Subcutaneous adipose tissue (tissue), 4 donors: ENCODE measurements around the gene TMEM119. TPM values are rescaled to one million over a fixed set of nuclear protein-coding genes. Genes with fewer than 3 reads are reported as not detected.

Experiments used
- CTCF ChIP-seq: fragments of 450-650 bp; IDR thresholded peaks from one replicate; pipeline ENCODE4 v1.5.1; 2016; ENCODE audit warnings: low read depth, mild to moderate bottlenecking, control low read depth, antibody characterized with exemption, moderate library complexity
- total RNA-seq, 4 donors: library from RNA; depleted of rRNA; stranded (reverse); fragments of >200 nt; gene quantifications; one replicate each; pipeline ENCODE4 v1.1.0, GENCODE V29; 2016

The TMEM119 gene
- total RNA-seq, 4 donors from 2014 or later: 7.8 to 20.5 (median 12.1) TPM

- no peak for TF ChIP-seq CTCF
Measured at GRCh38 chr12:108602209-108602705, 4.4 kb upstream of the TMEM119 start.

GRCh38 chr12:108600702-108601007, 2.8 kb upstream of the TMEM119 start:
- TF ChIP-seq CTCF: no peak

- no peak for TF ChIP-seq CTCF
Measured at GRCh38 chr12:108599948-108600701, 2.2 kb upstream of the TMEM119 start.

- no peak for TF ChIP-seq CTCF
Measured at GRCh38 chr12:108599541-108599940, 1.7 kb upstream of the TMEM119 start.

GRCh38 chr12:108598553-108599250, 818 bp upstream of the TMEM119 start:
- TF ChIP-seq CTCF: no peak

GRCh38 chr12:108596854-108597558, 878 bp downstream of the TMEM119 start:
- no peak for TF ChIP-seq CTCF
